IMR-90 (cell line): ENCODE results near the gene AKT1S1. TPM values are rescaled to one million over a fixed set of nuclear protein-coding genes. Genes with fewer than 3 reads are reported as not detected.

Source experiments
- ATAC-seq: fragments of 200-7000 bp; cut with Tn5 transposase; 2 replicates; pipeline ENCODE4 v1.9.1; 2020; ENCODE audit warnings: low read depth, mild to moderate bottlenecking, moderate library complexity
- BruUV-seq: library from RNA; stranded (reverse); fragments of 400-500 nt; replicated peaks from 2 replicates; lab custom pipeline; 2021; lab: Mats Ljungman, UMichigan
- CTCF ChIA-PET: fragments of 300-600 bp; formaldehyde crosslinking; extraction: SDS; loops from one replicate; lab custom pipeline; 2021; ENCODE audit warnings: antibody characterized with exemption; lab: Yijun Ruan, JAX
- POLR2A ChIA-PET: fragments of 300-600 bp; sonication (Branson Sonifier 250); formaldehyde crosslinking; loops from one replicate; lab custom pipeline; 2022; ENCODE audit warnings: antibody characterized with exemption; ENCODE audit not compliant: unreplicated experiment; lab: Charles Lee
- DNase-seq: peaks from one replicate; pipeline ENCODE4 v3.0.0; 2013
- H2AFZ ChIP-seq: replicated peaks from 2 replicates; pipeline ENCODE3; 2013; ENCODE audit warnings: low read length, mild to moderate bottlenecking; ENCODE audit not compliant: poor library complexity
- H2AK5ac ChIP-seq: 2 replicates; pipeline ENCODE4 v1.6.1; 2013; ENCODE audit warnings: low read depth, low read length, inconsistent platforms
- H2AK9ac ChIP-seq: replicated peaks from 2 replicates; pipeline ENCODE3; 2013; ENCODE audit warnings: mild to moderate bottlenecking, low read depth, low read length, moderate library complexity; ENCODE audit not compliant: poor library complexity
- H2BK120ac ChIP-seq: 2 replicates; pipeline ENCODE4 v1.6.1; 2013; ENCODE audit warnings: low read depth, low read length, inconsistent platforms
- H2BK15ac ChIP-seq: 3 replicates; pipeline ENCODE4 v1.6.1; 2013; ENCODE audit warnings: low read depth, low read length, inconsistent platforms
- H2BK20ac ChIP-seq: 2 replicates; pipeline ENCODE4 v1.6.1; 2013; ENCODE audit warnings: low read depth, mild to moderate bottlenecking, inconsistent platforms, low read length, moderate library complexity
- H2BK5ac ChIP-seq: 2 replicates; pipeline ENCODE4 v1.6.1; 2013; ENCODE audit warnings: mild to moderate bottlenecking, low read depth, low read length, inconsistent platforms; ENCODE audit not compliant: poor library complexity, severe bottlenecking
- H3K14ac ChIP-seq: replicated peaks from 2 replicates; pipeline ENCODE4 v1.6.1; 2013; ENCODE audit warnings: low read depth, low read length, inconsistent platforms
- H3K18ac ChIP-seq: 2 replicates; pipeline ENCODE4 v1.6.1; 2013; ENCODE audit warnings: low read depth, low read length, control low read depth
- H3K23ac ChIP-seq: 2 replicates; pipeline ENCODE4 v1.6.1; 2013; ENCODE audit warnings: low read depth, low read length, inconsistent platforms
- H3K27ac ChIP-seq: 2 replicates; pipeline ENCODE4 v1.5.1; 2013; ENCODE audit warnings: mild to moderate bottlenecking, control low read depth, low read length; ENCODE audit not compliant: insufficient read depth
- H3K27me3 ChIP-seq: 2 replicates; pipeline ENCODE4 v1.6.1; 2013; ENCODE audit warnings: low read length; ENCODE audit not compliant: control insufficient read depth, insufficient read depth
- H3K36me3 ChIP-seq: 2 replicates; pipeline ENCODE4 v1.6.1; 2013; ENCODE audit warnings: low read length, mixed read lengths; ENCODE audit not compliant: control insufficient read depth, insufficient read depth
- H3K4ac ChIP-seq: 2 replicates; pipeline ENCODE4 v1.6.1; 2013; ENCODE audit warnings: low read depth, low read length, inconsistent platforms
- H3K4me1 ChIP-seq: 2 replicates; pipeline ENCODE4 v1.6.1; 2013; ENCODE audit warnings: low read length, mixed read lengths; ENCODE audit not compliant: control insufficient read depth, insufficient read depth
- H3K4me2 ChIP-seq: 2 replicates; pipeline ENCODE4 v1.6.1; 2013; ENCODE audit warnings: low read depth, mild to moderate bottlenecking, control low read depth, low read length, moderate library complexity
- H3K4me3 ChIP-seq: 2 replicates; pipeline ENCODE4 v1.5.1; 2013; ENCODE audit warnings: low read depth, mild to moderate bottlenecking, control low read depth, low read length, moderate library complexity; ENCODE audit not compliant: insufficient read depth
- H3K56ac ChIP-seq: 2 replicates; pipeline ENCODE4 v1.6.1; 2013; ENCODE audit warnings: low read length, inconsistent platforms; ENCODE audit not compliant: insufficient read depth; ENCODE audit errors: extremely low read depth
- H3K79me1 ChIP-seq, 2 experiments: 2 replicates each; pipeline ENCODE4 v1.6.1; 2013; ENCODE audit warnings: low read length in 2 of 2, inconsistent platforms in 1 of 2, low read depth in 1 of 2
- H3K9ac ChIP-seq: 2 replicates; pipeline ENCODE4 v1.6.1; 2013; ENCODE audit warnings: low read depth, low read length, control low read depth
- H3K9me1 ChIP-seq: 2 replicates; pipeline ENCODE4 v1.6.1; 2013; ENCODE audit warnings: low read length, inconsistent platforms; ENCODE audit not compliant: insufficient read depth
- H3K9me3 ChIP-seq: 2 replicates; pipeline ENCODE4 v1.6.1; 2013; ENCODE audit warnings: low read length; ENCODE audit not compliant: control insufficient read depth, insufficient read depth
- H4K20me1 ChIP-seq: 2 replicates; pipeline ENCODE4 v1.6.1; 2013; ENCODE audit warnings: low read length, inconsistent platforms; ENCODE audit not compliant: insufficient read depth
- H4K5ac ChIP-seq: 2 replicates; pipeline ENCODE4 v1.6.1; 2013; ENCODE audit warnings: mild to moderate bottlenecking, low read depth, low read length, control low read depth
- H4K8ac ChIP-seq, 2 experiments: 2 replicates each; pipeline ENCODE4 v1.6.1; 2013; ENCODE audit warnings: low read depth in 2 of 2, low read length in 2 of 2, control low read depth in 1 of 2, inconsistent platforms in 1 of 2
- H4K91ac ChIP-seq: 2 replicates; pipeline ENCODE4 v1.6.1; 2013; ENCODE audit warnings: low read depth, low read length, inconsistent platforms; ENCODE audit not compliant: insufficient read depth
- BHLHE40 ChIP-seq: fragments of 150-350 bp; IDR thresholded peaks from 2 replicates; pipeline ENCODE4 v1.6.1; 2016; ENCODE audit warnings: mild to moderate bottlenecking, low read depth, low read length
- CHD1 ChIP-seq: IDR thresholded peaks from 2 replicates; pipeline ENCODE4 v1.6.1; 2012; ENCODE audit warnings: low read depth, low read length, improper control_type of control experiment
- FOS ChIP-seq: fragments of 150-350 bp; IDR thresholded peaks from 2 replicates; pipeline ENCODE4 v1.6.1; 2016; ENCODE audit warnings: low read depth, low read length
- MAFK ChIP-seq: IDR thresholded peaks from 2 replicates; pipeline ENCODE4 v1.6.1; 2012; ENCODE audit warnings: low read depth, low read length, improper control_type of control experiment
- MAZ ChIP-seq: IDR thresholded peaks from 2 replicates; pipeline ENCODE4 v1.6.1; 2012; ENCODE audit warnings: low read depth, mild to moderate bottlenecking, low read length, improper control_type of control experiment, moderate library complexity, borderline replicate concordance
- MXI1 ChIP-seq: IDR thresholded peaks from 2 replicates; pipeline ENCODE4 v1.6.1; 2012; ENCODE audit warnings: low read depth, mild to moderate bottlenecking, low read length, moderate library complexity, borderline replicate concordance
- NFE2L2 ChIP-seq: fragments of 150-350 bp; IDR thresholded peaks from 2 replicates; pipeline ENCODE4 v1.6.1; 2016; ENCODE audit warnings: low read depth, mild to moderate bottlenecking, low read length
- POLR2A ChIP-seq: IDR thresholded peaks from 2 replicates; pipeline ENCODE4 v1.6.1; 2012; ENCODE audit warnings: mild to moderate bottlenecking, low read depth, low read length
- RAD21 ChIP-seq: IDR thresholded peaks from 2 replicates; pipeline ENCODE4 v1.6.1; 2012; ENCODE audit warnings: low read length, improper control_type of control experiment
- RFX5 ChIP-seq: IDR thresholded peaks from 2 replicates; pipeline ENCODE4 v1.8.0; 2012; ENCODE audit warnings: low read depth, mild to moderate bottlenecking, low read length, moderate library complexity
- SMC3 ChIP-seq: fragments of 150-350 bp; IDR thresholded peaks from 2 replicates; pipeline ENCODE4 v1.6.1; 2016; ENCODE audit warnings: low read depth, mild to moderate bottlenecking, antibody characterized with exemption, low read length, moderate library complexity
- USF2 ChIP-seq: fragments of 150-350 bp; IDR thresholded peaks from 2 replicates; pipeline ENCODE4 v1.6.1; 2017; ENCODE audit warnings: mild to moderate bottlenecking, antibody characterized with exemption, low read length, low read depth
- WGBS, 2 experiments: methylation state at CpG; one replicate each; pipeline versions ENCODE4 v1.1.5 to v1.1.7; 2013; ENCODE audit warnings: missing lambda C conversion rate in 2 of 2; ENCODE audit not compliant: insufficient read length in 1 of 2; ENCODE audit errors: extremely low coverage in 2 of 2; 5-methylcytosine and 5-hydroxymethylcytosine counted together
- dilution Hi-C: fragments of 300-500 bp; cut with HindIII; formaldehyde crosslinking; loops from one replicate; pipeline ENCODE4 v1.14.3; 2018; ENCODE audit warnings: low sequenced_read_pairs; ENCODE audit not compliant: unreplicated experiment
- in situ Hi-C: fragments of 300-500 bp; cut with MboI; formaldehyde crosslinking; loops from 3 replicates; pipeline ENCODE4 v1.14.3; 2019; ENCODE audit warnings: low sequenced_read_pairs, inconsistent platforms, mixed read lengths
- intact Hi-C: fragments of 100-400 bp; cut with micrococcal nuclease; formaldehyde crosslinking; loops from 2 replicates; pipeline ENCODE4 v1.10.0; 2022
- polyA plus RNA-seq, 3 experiments: library from polyadenylated mRNA; depleted of rRNA; stranded (reverse); fragments of >200 nt; gene quantifications; 2 replicates each; pipeline ENCODE4 v1.2.3, GENCODE V29; 2012; ENCODE audit warnings: low replicate concordance in 1 of 3
- total RNA-seq: library from RNA; depleted of rRNA; stranded (reverse); fragments of >200 nt; gene quantifications from 2 replicates; pipeline ENCODE4 v1.2.3, GENCODE V29; 2012

AKT1S1 gene
- total and polyA plus RNA-seq, 2 of the 4 experiments (the other 2 are of a cell fraction), result 3.6 to 54.4 TPM

GRCh38 chr19:49888510-49888824, 11.3 kb upstream of the AKT1S1 start:
- peaks cover 8% of the 10 kb centered on the region; the same call in 1 of the 2 replicates for H3K27me3 ChIP-seq
- no peaks in the 10 kb centered on the region for H3K9me1 ChIP-seq
- no peak overlapping the region for H3K18ac ChIP-seq
- H3K14ac ChIP-seq, result no peak overlapping the region
- CTCF ChIA-PET, result no interaction called here
- ATAC-seq (no peak), DNase-seq (no peak)
- no peak overlapping the region for H2AFZ ChIP-seq
- in situ Hi-C loops (no loop called here), intact Hi-C loops (no loop called here), dilution Hi-C loops (no loop called here)
- no peak overlapping the region for H2BK20ac ChIP-seq
- H4K8ac ChIP-seq, result no peak overlapping the region
- no peak overlapping the region for H4K91ac ChIP-seq
- H4K20me1 ChIP-seq, result no peaks in the 10 kb centered on the region
- 73% methylated on average over 2 of the region's 18 CpGs; no CpG with 5 or more reads in 1 of the 2 experiments for WGBS, 2 experiments
- POLR2A ChIA-PET, result interaction anchor here (0.6 kb wide), 1 partner anchor 11 kb away, joined by 9 read pairs; the partner anchor contains the start of gene AKT1S1
- H3K79me1 ChIP-seq, result peaks cover 0 to 2% of the 10 kb centered on the region in 2 experiments; a peak in 1 of 4 replicates
- no peak overlapping the region for H3K4ac ChIP-seq
- no peak overlapping the region for H3K23ac ChIP-seq
- no peak overlapping the region for H3K27ac ChIP-seq
- no peak overlapping the region for H3K9ac ChIP-seq
- H2BK5ac ChIP-seq, result no peak overlapping the region
- no peak for TF ChIP-seq POLR2A
- no peak for TF ChIP-seq RFX5
- TF ChIP-seq MXI1, result no peak
- no peak for TF ChIP-seq USF2
- no peak for TF ChIP-seq CHD1
- no peak for TF ChIP-seq SMC3
- TF ChIP-seq FOS, result no peak
- no peak for TF ChIP-seq NFE2L2
- no peak for TF ChIP-seq MAZ
- TF ChIP-seq MAFK, result no peak
- no peak for TF ChIP-seq RAD21
- no peak for TF ChIP-seq BHLHE40
- H3K4me1 ChIP-seq, result peaks cover 2% of the 10 kb centered on the region; the same call in 1 of the 2 replicates
- H2BK15ac ChIP-seq, result no peak overlapping the region
- BruUV-seq, result no TSS peak
- H2AK5ac ChIP-seq, result no peak overlapping the region
- no peak overlapping the region for H3K4me3 ChIP-seq
- peak overlapping the region; percentile 50 for H2AK9ac ChIP-seq
- no peak overlapping the region for H3K56ac ChIP-seq
- no peak overlapping the region for H3K4me2 ChIP-seq
- H2BK120ac ChIP-seq, result no peak overlapping the region
- H3K36me3 ChIP-seq, result peaks cover 25% of the 10 kb centered on the region
- no peaks in the 10 kb centered on the region for H3K9me3 ChIP-seq
- no peak overlapping the region for H4K5ac ChIP-seq
